Endometrial microvascular endothelial cells (primary cell): ENCODE data around the gene ZDHHC17. TPM values are rescaled to one million over a fixed set of nuclear protein-coding genes. Genes with fewer than 3 reads are reported as not detected.
"Not testable (repeated sequence)": the region's sequence is repeated elsewhere in the genome, so short reads cannot be mapped to it uniquely, and the experiment has no call there.

Source experiments
- in situ Hi-C: cut with HindIII; loops from 2 replicates; pipeline ENCODE4 v1.10.0; 2017; ENCODE audit warnings: low sequenced_read_pairs, low pct_unique_long_range_greater_than_20kb; ENCODE audit errors: inconsistent ontology term
- total RNA-seq: library from RNA; depleted of rRNA; stranded (reverse); fragments of >200 nt; gene quantifications from one replicate; pipeline ENCODE4 v1.2.3, GENCODE V29; 2015; ENCODE audit errors: inconsistent ontology term

ZDHHC17 gene
- total RNA-seq, 1 donor from 2014 or later = 11.2 TPM

DNA sequence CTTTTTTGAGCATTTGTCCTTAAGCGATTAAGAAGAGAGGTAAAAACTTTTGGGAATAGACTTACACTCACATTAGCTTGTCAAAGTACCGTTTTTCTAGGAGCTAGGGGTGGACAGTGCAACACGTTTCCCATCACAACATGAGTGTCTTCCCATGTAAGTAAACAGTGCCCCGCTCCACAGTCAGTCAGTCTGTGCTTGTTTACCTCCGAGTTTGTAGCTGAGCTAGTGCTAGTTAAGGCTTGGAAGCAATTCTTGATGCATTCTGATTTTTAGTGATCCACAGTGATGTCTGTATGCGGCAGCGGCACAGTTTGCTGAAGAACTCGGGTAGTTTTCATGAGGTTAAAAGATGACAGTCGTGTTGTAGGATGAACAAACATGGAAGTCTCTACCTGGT lies 941 bp downstream of the ZDHHC17 start:
- in situ Hi-C loops = no loop called here

DNA sequence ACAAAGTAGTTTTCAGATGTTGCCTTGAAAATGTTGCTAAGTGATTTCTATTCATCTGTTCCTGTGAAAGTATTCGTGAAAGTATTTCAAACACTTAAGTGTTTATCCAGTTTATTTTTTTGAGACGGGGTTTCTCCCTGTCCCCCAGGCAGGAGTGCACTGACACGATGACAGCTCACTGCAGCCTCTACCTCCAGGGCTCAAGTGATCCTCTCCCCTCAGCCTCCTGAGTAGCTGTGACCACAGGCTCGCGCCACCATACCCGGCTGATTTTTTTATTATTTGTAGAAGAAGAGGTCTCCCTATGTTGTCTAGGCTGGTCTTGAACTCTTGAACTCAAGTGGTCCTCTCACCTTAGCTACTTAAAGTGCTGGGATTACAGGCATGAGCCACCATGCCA lies 1.7 kb downstream of the ZDHHC17 start:
- in situ Hi-C loops = no loop called here

DNA sequence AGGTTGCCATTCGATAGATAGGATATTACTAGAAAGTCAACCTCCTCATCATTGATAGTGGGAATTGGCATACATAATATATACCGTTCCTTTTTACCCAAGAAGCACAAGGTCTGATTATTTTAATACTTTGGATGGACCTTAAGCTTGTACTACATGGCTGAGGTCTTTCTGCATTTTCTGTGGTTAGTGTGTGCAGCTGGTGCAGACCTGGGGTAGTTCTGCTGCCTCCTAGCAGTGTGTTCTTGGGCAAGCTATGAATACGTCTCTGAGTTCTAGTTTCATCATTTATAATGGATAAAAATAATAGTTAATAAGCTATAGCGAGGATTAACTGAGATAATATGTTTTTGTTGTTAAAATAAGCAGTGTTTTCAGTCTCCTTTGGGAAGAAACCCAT lies 2.2 kb downstream of the ZDHHC17 start:
- in situ Hi-C loops = no loop called here

DNA sequence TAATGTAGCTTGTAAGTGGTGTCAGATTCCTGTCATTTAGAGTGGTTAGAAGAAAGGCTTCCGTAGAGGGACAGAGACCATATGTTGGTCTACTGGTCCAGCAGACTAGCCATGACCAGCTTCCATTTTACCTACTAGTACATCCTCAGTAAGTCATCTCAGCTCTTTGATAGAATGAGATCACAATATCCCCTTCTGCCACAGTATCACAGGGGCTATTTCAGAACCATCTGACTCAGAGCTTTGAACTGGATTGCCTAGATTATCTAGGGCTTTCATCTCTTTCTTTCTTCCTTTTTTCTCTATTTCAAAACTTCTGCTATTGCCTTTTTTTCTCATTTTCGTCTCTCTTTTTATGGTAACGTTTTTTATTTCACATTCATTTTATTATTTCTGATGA lies 4.7 kb downstream of the ZDHHC17 start:
- in situ Hi-C loops = no loop called here

DNA sequence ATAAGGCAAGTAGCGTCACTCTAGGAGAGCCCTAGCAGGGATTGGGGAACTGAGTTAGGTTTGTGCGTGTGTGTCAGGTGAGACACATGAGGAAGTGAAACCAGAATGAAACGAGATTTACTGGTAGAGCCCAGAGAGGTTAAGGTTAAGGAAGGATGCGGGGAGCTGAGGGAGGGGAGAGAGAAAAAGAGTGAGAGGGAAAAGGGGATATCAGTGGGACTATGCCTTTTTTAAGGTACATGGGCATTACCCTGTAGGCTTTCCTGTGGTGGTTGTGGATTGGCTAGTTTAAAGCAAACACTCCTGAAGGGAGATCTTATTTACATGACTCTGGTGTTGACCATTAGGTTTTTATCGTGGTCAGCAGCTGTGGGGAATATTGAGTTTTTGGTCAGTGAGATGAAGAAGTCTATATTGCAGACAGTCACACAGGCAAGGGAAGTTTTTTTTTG lies 13.9 kb downstream of the ZDHHC17 start:
- in situ Hi-C loops = no loop called here

DNA sequence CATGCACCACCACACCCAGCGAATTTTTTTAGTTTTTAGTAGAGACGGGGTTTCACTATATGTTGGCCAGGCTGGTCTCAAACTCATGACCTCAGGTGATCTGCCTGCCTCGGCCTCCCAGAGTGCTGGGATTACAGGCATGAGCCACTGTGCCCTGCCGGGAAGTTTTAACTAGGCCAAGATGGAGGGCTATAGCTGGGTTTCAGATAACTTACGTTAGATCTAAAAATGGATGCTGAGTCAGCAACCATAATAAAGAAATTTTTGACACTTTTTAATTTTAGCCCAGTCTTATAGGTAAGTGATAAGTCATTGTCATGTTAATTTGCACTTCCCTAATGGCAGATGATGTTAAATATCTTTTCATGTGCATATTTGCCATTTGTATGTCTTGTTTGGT lies 14.4 kb downstream of the ZDHHC17 start:
- in situ Hi-C loops = no loop called here

DNA sequence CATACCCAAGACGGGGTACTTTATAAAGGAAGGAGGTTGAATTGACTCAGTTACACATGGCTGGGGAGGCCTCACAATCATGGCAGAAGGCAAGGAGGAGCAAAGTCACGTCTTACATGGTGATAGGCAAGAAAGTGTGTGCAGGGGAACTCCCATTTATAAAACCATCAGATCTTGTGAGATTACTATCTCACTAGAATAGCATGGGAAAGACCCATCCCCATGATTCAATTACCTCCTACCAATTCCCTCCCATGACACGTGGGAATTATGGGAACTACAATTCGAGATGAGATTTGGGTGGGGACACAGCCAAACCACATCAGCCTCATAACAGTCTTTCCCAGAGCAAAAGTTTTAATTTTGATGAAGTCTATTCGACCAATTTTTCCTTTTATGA lies 15.4 kb downstream of the ZDHHC17 start:
- in situ Hi-C loops = not testable (repeated sequence)

DNA sequence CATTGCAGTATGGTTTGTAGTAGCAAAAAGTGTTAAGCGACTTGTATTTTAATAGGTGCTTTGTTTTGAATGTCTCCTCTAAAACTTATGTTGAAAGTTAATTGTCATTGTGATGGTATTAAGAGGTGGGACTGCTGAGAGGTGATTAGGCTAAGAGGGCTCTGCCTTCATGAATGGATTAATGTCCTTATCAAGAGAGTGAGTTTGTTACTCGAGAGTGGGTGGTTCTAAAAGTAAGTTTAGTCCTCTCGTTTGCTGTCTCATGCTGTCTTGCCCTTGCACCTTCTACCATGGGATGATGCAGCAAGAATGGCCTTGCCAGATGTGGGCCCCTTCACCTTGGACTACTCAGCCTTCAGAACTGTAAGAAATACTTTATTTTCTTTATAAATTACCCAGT lies 17.4 kb downstream of the ZDHHC17 start:
- in situ Hi-C loops = no loop called here

DNA sequence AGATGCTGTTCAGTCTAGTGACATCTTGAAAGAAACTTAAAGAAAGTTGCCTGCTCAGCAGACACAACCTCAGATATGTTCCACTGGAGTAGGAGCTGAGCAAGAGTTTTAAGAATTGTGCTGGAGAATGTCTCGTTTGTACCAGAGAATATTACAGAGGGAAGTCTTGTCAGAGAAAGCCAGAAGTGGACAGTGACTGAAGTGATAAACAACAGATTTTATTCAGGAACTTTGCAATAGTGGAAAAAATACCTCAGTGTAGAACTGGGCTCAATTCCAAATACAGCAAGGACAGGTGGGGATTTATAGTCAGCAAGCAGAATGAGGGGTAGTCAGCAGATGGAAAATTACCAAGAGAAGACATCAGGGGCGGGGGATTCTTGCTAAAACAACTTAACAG lies 18.6 kb downstream of the ZDHHC17 start:
- in situ Hi-C loops = no loop called here

DNA sequence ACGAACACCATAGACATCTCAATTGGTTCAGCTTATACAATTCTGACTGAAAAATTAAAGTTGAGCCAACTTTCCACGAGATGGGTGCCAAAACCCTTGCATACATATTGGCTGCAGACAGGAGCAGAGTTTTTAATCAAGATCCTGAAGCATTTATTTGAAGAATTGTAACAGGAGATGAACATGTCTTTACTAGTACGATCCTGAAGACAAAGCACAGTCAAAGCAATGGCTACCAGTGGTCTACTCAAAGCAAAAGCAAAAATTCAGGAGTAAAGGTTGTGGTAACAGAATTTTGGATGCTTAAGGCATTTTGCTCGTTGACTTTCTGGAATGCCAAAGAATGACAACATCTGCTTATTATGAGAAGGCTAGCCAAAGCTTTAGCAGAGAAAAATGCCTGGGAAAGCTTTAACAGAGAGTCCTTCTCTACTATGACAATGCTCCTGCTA lies 20.7 kb downstream of the ZDHHC17 start:
- in situ Hi-C loops = no loop called here

DNA sequence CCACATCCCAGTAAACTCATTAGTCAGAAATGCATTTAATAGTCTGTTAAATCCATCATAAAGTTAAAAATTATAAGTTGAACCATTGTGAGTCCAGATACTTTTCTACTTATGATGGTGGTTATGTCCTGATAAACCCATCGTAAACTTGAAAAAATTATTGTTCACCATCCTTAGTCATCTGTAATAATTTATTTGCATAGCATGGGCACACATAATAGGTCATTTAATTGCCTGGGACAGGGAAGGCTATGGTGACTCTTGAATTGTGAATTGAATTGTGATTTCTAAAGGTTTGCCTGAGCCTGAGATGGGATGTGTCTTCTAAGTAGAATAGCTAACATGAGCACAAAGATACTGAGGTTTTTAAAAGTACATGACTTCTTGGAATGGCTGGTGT lies 21.5 kb downstream of the ZDHHC17 start:
- in situ Hi-C loops = no loop called here

DNA sequence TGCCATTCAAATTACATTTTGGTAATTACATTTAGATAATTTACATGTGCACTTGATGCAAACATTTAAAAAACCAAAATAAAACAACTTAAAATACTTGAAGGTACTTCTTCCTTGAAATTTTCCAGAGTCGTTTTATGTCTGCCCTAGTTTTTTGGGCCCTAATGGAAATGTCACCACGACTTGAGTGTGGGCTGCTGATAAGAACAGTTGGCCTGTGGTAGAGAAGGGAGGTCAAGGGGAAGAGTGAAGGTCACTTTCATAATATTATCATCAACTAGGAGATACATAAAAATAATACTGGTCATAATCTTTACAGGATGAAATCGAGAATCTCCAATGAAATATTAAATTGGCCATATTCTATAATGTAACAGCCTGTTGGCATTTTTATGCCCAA lies 23.1 kb downstream of the ZDHHC17 start:
- in situ Hi-C loops = no loop called here

DNA sequence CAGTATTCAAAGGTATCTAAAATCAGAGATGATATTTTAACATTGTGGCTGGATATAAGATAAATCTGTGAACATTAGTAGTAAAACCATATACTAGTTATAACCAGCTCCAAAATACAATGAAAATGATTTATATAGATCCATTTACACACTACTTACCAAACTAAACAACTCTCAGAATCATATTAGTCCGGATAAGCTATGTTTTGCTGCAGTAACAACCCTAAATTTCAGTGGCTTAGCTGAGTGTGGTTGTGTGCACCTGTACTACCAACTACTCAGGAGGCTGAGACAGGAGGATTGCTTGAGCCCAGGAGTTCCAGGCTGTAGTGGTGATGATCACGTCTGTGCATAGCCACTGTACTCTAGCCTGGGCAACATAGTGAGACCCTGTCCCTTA lies 23.8 kb downstream of the ZDHHC17 start:
- in situ Hi-C loops = no loop called here

DNA sequence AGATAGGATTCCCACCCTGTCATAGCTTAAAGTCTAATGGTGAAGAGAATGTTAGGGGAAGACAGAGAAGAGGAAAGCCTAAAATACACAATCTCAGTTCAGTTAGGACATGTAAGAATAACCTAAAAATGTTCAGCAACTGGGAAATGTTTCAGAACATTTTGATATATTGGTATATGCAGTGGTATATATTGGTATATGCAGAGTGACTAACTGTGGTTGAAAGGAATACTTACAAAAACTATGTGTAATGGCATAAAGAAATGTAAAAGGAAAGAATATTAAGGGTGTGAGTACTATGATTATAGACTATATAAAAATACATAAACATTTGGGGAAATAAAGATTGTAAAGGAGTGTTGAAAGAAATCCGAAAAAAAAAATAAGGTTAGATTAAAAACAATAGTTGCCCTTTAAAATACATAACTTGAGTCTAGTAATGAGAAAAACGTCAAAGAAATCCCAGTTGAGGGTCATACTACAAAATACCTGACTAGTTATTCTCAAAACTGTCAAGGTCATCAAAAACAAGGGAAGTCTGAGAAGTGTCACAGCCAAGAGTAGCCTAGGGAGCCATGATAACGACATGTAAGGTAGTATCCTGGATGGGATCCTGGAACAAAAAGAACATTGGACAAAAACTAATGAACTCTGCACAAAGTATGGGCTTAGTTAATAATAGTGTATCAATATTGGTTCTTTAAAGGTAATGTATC lies 25.6 kb downstream of the ZDHHC17 start:
- in situ Hi-C loops = no loop called here

DNA sequence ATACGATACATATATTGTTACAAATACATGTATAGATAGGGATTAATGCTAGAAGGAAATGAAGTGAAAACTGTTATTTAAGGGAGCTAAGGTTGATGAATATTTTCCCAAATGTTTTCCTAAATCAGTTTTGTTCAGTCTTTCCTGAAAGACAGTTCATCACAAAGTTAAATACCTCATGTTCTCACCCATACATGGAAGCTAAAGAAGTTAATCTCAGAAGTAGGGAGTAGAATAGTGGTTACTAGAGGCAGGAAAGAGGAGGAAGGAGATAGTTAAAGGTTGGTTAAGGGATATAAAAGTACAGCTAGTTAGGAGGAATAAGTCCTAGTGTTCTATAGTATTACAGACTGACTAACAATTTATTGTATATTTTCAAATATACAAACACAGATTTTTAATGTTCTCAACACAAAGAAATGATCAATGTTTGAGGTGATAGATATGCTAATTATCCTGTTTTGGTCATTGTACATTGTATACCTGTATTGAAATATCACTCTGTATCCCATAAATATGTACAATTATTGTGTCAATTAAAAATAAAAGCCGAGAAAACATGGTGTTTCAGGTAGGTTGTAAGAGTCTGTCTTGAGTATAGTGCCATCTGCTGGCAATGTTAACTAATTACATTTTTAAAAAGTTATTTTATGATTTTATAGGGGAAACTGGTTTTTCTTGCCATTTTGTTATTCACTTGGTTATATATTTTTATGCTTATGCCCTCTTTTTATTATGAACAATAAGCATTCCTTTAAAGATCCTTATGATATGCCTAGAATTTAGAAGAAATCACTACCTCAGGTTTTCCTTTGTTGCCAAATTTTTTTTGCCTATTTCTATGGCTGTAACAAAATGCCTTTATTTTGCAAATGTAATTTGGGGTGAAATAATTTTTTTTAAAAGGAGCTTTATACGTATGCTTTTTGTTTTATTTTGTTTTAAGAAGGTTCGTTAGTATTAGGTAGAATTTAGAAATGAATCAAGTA lies 26.9 kb downstream of the ZDHHC17 start:
- in situ Hi-C loops = no loop called here

DNA sequence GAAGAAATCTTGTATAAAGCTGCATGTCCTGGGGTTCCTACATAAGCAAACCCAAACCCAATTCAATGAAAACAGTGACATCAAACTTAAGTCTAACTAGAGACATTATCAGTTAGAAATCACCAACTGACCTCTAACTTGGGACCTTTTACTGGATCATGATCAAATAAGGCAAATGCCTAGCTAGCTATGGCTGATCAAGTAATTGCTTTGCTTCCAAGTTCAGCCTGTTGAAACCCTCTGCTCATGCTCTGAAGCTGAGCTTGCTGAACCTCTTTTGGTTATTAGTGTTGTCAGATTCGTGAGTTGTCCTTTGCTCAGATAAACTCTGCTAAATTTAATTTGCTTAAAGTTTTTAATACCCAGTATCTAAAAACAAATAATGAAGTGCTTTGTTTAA lies 28.9 kb downstream of the ZDHHC17 start:
- in situ Hi-C loops = no loop called here

DNA sequence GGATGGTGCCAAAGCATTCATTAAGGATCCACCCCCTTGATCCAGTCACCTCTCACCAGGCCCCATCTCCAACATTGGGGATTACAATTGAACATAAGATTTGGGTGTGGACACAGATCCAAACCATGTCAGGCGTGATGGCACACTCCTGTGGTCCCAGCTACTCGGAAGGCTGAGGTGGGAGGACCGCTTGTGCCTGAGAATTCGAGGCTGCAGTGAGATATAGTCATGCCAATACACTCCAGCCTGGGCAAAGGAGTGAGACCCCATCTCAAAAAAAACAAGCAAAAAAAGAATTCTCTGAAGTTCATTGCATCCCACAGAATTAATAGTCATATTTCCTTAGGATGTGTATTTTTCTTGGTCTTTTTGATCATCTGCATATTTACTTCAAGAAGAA lies 34.9 kb downstream of the ZDHHC17 start:
- in situ Hi-C loops = no loop called here

DNA sequence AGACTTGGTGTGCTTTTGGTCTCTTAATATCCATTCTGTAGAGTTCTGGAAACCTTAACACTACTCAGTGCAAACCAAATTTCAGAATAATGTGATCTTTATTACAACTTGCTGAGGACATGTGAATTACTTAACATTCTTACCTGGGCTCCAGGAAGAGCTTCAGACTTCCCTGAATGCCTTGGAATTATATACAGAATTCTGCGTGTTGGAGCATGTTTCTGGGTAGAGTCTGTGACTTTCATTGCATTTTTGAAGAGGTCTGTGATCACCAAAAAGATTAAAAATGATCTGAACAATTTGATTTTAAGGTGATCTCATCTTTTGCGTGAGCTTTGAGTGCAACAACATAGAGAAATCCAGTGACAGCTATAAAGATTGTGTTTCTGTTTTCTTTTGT lies 35.4 kb downstream of the ZDHHC17 start:
- in situ Hi-C loops = no loop called here

DNA sequence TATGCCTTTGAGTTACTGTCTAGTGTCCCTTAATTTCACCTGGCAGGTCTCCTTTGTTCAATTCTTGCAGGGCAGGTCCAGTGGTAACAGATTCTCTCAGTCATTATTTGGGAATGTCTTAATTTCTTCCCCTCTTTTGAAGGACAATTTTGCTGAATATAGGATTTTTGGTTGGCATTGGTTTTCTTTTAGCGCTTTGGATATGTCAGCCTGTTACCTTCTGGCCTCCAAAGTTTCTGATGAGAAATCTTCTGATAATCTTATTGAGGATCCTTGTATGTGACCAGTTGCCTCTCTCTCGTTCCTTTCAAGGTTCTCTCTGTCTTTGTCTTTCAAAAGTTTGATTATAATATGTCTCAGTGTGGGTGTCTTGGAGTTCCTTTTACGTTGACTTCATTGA lies 38.1 kb downstream of the ZDHHC17 start:
- in situ Hi-C loops = no loop called here

DNA sequence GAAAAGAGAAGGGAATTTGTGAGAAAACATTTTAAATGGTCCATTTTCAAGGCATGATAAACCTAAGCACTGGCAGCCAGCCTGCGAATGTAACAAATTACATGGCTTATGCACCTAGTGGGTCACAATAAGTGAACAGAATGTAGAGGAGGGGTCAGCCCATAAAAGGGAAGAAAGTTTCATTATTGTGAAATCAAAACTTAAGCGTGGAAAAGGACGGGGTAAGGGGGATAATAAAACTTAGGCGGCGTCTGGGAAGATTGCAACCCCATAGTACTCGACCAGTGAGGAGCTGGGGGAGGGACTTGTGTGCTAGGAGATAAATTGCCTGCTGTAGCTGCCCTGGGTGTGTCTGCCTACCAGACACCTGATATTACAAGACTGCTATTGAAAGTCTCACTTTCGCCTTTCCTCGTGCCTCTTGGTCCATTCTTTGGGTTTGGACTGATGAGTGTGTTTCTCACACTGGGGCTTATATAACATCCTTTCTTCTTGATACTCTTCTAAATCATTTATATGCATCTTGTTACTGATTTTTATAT lies 40.6 kb downstream of the ZDHHC17 start:
- in situ Hi-C loops = no loop called here
